Activated CD4-positive, alpha-beta T cell treated with anti-CD3 and anti-CD28 coated beads for 1 hour (primary cell): ENCODE data around the gene ERRFI1.

Experiments
- DNase-seq: peaks from one replicate; pipeline ENCODE4 v3.0.0-alpha.2; 2020

Gene ERRFI1

DNA sequence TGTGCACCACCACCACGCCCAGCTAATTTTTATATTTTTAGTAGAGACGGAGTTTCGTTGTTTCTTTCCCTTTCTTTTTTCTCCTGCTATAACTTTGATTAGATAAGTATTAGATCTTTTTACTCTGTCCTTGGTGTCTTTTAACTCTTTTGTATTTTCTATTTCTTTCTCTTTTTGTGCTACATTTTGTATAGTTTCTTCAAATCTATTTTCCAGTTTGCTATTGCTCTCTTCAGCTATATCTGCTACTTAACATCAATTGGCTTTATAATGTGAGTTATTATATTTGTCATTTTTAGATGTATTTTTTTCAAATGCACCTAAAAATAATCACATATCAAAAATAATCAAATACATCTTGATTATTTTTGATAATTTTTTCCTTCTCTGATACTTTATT, 16.0 kb upstream of the ERRFI1 start:
- no peak for DNase-seq

DNA sequence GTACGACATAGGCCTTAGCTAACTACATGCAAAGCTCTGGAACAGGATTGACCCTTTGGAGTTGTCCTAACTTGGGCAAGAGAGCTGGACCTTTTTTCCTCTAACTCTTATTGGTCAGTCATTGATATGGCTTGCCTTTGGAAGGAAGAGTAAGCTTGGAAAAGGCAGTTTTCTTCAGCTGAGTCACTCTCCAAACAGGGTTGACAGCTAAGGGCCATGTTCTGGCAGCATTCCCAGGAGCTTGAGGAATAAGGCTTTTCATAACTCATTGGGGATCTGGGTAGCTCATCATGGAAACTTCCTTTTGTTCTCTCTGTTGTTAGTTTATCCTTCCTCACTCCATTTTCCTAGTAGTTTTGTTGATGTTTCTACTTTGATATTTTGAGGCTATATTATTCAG, 14.5 kb upstream of the ERRFI1 start:
- no peak for DNase-seq

DNA sequence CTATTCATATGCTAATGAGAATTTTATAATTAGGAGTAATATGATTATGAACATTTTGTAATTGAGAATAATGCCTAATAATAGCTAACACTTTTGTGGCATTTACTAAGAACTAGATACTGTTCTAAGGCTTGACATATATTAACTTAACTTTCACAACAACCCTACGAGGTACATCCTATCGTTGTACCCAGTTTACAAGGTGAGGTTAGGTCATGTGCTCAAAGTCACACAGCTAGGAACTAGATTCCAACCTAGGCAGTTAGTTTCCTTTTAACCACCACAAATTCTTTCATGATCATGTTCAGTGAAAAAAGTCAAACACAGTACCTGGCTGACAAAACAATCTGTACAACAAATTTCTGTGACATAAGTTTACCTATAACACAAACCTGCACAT, 13.0 kb upstream of the ERRFI1 start:
- no peak for DNase-seq

DNA sequence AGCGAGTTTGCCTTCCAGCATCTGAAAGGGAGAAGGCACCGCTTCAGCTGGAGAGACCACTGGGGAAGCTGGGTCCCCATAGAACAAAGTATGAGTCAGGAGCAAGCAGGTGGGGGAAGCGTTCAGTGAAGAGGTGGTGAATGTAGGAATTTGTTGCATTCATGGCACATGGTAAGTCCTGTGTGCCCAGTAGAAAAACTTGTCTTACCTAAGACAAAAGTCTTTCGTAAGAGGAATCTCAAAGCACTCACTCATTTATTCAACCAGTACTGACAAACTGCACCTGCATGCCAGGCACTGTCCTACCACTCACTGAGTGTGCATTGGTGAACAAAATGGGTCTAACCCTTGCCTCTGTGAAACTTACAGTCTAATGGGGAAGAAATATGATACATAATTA, 9.2 kb upstream of the ERRFI1 start:
- DNase-seq, result no peak

DNA sequence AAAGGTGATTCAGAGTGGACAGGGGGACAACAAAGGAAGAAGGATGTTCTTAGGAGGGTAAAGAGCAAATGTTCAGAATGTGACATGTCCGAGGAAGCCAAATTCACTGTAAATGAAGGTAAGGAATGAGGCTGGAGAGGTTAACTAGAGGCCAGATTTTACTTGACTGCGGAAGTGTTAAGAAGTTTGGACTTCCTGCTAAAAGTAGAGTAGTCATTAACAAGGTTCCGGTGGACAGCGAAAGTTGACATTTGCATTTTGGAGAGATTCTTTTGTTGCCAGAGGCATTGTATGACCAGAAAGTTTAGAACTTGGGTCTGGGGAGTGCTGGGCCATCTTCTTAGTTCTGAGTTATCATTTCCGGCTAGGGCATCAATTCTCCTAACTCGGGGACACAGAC, 7.2 kb upstream of the ERRFI1 start:
- no peak for DNase-seq

DNA sequence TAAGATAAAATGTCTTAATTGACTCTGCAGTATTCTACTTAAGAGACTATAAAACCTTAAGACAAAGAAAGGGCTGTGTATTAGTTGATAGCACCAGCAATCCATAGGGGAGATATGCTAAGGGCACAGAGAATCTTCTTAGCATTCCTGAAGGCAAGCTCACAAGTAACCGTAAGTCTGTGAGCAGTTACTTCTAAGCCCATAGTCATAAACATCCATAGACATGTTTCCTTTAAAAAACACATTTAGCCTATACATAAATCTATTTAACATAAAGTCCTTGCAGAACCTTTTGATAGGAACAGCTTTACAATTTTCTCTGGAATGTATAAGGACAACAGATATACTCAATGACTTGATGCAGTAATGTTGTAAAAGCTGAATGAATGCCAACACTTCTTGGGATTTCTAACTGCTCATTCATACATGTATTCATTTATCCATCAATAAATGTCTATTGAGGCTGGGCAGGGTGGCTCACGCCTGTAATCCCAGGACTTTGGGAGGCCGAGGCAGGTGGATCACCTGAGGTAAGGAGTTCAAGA, 6.3 kb upstream of the ERRFI1 start:
- DNase-seq, result no peak

DNA sequence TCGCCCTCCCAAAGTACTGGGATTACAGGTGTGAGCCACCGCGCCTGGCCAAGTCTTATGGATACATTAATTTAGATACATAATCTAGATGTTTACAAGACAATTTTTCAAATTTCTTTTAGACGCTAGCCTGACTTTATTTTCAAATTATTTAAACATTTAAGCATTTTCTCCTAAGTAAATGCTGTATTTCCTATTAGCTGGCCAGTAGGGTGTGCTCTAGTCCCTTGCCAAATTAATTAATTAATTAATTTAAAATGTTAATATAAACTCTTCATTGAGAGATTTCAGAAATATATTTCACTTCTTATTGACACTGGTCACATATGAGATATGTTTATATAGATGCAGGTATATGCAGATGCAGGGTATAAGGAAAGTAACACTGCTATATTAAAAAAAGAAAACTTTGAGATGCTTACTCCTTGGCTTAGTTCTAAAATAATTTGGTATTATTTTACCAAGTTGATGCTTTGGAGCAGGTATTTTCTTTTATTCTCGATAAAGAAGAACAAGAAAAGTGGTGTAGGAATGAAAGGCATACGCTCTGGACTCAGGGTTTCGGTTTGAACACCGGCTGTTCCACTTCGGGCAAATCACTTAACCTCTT, 5.2 kb upstream of the ERRFI1 start:
- DNase-seq, result no peak

DNA sequence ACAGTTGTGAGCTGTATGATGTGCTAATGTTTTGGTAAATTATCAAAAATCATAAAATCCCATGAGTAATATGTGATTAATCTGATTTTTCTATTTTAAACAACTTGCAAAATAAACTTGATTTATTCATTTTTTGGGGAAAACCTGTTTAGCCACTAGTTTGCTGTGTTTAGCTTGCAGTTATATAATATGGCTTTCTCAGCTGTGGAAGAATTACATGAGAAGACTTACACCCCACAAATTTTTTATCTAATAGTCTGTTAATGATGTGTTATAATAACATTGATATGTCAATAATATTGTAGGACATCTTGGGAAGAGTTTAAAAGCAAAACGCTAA, 2.4 kb upstream of the ERRFI1 start:
- DNase-seq, result no peak

DNA sequence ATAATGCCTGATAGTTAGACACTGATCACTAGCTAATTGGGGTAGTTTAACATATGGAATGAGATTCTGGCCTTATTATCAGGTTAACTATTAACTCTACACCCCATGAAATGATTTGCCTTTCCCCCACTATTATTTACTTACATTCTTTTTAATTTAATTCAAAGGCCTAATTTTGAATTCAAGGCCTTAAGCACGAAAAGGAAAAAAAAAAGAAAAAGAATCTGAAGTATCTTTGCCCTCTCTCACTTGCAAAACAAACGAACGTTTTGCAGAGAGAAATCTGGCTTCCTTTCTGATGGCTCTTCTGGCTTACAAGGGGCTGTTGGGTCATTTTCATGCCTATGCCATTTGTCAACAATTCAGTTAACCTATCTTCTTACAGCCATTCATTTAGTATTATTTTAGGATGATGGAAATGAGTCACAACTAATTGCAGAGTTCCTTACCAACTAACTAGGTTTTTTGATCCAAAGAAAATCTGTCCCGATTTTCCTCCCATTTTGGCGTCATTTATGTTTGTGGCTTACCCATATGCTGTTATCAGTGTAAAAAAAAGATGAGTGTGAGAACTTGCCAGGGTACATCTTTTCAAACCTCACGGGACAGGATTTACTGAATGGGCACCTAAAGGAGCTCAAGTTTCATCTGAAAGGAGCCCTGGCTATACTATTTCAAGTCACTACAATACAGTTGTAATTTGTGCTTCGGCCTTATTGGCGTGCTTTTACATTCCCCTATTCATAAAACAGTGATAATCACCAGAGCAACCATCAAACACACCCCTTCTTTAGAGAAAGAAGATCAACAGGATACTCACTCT, 1.9 kb upstream of the ERRFI1 start:
- DNase-seq, result no peak

DNA sequence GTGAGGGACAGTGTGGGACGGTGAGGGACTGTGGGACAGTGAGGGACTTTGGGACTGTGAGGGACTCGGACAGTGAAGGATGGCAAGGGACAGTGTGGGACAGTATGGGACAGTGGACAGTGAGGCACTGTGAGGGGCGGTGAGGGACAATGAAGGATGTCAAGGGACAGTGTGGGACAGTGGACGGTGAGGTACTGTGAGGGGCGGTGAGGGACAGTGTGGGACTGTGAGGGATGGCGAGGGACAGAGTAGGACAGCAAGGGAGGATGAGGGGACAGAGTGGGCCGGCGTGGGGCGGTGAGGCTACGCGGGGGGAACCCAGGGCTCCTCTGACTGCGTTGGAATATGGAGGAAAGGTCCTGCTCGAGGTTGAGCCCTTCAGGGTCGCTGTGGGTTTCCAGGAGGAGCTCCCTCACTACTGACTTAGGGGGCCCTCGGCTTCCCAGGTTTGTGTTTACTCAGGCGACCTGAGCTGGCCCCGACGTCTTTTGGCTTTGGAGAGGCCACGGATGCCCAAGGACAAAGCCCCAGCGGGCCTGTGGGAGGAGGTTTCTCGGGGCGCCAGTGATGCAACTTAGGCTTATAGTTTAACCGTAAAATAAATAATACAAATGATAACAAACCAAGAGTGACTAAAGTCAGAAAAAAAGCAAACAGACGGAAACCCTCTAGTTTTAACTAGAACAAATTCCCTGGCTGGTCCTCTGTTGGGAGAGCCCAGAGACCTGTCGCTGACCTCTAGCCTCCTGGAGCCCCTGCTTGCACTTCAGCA, 1.1 kb upstream of the ERRFI1 start:
- DNase-seq, result no peak

DNA sequence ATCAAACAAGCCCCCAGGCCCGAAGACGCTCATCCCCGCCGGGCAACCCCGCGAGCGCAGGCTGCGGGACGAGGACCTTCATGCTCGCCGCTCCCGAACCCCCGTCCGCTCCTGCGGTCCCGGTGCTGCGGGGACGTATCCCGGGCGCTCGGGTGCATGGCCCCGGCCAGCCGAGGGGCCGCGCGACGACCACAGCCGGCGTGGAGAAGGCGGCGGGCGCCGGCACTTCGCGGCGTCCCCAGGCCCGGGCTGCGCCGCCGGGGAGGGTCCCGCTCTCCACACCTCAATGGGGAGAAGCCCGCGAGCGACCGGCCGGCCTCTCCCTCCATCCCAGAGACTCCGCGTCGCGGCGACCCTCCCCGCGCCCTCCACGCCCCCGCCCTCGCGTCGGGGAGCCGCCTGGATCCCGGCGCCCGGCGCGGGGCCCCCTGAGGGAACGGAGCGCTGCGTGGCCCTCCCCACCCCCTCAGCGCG, 401 bp downstream of the ERRFI1 start:
- no peak for DNase-seq

DNA sequence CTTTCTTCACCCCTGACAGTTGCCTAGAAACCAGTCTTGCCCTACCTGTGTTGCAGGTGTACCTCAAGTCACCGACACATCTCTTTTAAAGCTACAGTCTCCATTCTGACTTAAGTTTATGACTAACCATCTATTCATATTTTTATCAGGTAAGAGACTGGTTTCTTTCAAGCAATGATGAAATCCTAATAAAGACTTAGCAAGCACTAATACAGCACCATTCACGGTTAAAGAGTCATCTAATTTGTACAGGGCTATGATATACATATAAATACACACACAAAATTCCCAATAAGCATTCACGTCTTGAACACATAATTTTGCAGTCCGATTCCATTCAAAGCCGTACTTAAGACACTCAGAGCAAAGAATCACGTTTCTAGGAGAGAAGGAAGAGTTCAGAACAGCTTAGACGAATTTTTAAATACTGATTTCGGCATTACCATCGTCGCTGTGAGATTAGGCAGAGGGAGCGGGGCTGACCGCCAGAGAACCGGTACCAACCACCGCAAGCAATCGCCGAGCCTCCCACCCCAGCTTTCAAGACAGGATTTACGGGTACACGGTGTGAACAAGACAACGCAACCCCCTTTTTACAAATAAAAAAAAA, 943 bp downstream of the ERRFI1 start:
- DNase-seq, result no peak

DNA sequence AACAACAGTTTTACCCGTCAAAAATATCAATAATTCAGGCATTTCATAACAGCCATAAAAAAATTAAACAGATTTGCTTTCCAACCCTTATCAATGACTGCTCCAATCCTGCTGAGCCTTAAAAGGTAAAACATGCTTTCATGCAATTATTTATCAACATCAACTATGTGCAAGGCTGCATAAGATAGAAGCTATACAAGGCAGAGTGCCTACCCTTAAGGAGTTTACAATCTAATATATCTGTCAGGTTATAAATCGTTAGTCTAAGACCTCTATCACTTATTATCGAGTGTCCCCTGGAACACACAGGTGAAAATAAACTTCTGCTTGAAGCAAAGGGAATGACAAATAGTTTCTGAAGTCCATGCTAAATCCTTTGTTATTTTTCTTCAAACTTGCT, 1.8 kb downstream of the ERRFI1 start:
- no peak for DNase-seq

DNA sequence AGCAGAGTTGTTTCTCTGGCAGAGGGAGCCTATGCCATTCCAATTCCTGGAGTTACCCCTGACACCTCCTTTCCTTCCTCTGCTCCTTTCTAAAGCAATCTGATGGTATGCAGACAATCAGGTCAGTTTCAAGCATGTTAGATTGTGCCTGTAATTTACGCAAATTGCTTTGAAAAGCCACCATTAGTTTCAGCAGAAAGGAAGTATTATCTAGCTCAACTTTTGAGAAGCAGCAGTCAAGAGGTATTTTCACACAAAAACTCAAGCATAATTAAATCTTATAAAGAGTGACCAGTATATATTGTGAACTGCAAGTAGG, 2.2 kb downstream of the ERRFI1 start:
- no peak for DNase-seq

DNA sequence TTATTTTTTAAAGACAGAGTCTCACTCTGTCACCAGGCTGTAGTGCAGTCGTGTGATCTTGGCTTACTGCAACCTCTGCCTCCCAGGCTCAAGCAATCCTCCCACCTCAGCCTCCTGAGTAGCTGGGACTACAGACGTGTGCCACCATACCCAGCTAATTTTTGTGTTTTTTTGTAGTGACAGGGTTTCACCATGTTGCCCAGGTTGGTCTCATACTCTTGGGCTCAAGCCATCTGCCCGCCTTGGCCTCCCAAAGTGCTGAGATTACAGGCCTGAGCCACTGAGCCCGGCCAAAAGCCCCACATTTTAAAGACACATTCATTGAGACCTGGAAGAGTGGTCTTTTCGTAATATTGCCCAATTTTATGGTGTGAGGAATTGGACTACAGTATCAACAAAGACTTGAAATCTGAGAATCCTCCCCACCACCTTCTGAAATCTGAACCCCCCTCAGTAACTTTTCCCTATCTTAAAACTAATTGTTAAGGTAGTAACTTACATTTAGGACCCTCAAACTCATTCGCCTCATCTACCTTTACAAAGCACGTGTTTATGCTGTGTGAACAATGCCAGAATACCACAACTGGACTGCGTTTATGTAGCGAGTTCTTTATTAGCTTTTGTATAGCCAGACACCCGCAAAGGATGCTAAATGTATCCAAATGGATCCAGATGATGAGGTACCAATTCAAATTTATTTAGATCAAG, 2.7 kb downstream of the ERRFI1 start:
- no peak for DNase-seq

DNA sequence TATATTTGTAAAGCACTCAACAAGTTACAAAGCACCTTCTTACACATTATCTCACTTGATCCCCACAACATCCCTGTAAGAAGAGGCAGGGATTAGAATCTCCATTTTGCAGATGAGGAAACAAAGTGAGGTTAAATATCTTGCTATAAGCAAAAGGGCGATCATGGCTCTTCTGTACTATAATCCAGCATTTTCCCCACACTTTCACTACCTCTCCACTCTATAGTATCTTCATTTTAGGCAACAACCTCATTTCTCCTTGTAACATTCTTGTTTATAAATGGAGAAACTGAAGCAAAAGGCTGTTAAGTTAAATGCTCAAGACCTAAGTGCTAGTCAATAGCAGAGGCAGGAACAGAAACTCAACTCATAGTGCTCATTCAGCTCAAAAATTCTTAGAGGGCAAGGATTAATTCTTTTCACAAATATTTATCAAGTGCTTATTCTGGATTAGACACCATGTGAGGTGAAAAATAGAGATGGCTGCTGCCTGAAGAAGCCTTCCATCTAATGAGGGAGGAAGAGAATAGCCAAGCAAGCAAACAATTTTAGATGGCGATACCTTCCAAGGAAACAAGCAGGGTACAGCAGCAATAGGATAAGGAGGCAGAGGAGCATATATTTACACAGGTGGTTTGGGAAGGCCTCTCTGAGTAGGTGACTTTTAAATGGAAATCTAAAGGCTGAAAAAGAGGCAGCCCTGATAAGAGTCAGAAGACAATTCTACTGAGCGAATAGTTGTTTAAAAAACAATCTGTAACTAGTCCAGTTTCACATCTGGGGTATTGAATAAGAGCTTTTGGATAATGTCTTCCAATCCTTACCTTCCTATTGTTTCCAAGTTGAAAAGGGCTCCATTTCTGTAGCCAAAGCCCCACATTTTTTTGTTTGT, 3.5 kb downstream of the ERRFI1 start:
- no peak for DNase-seq

DNA sequence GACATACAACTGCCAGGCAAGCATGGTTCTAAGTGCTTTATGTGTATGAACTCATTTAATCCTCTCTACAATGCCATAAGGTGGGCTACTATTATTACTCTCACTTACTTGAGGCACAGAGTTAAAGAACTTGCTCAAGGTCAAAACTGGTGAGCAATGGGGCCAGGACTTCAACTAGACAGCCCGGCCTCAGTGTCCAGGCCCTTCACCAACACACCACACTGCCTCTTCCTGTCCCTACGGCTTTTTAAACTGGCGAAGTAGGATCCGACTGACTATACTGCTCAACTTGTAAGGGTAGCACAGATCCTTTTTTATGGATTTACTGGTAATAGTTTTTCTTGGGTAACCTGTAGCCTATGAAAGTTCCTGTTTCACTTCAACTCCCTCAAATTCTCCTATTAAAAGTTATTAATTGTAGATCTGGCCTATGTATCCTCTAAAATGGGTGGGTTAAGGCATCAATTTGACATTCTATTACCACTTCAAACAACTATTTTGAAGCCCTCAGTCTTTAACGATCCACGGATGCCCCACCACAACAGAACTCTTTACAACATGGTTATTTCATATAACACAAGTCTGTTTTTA, 4.3 kb downstream of the ERRFI1 start:
- DNase-seq, result no peak

DNA sequence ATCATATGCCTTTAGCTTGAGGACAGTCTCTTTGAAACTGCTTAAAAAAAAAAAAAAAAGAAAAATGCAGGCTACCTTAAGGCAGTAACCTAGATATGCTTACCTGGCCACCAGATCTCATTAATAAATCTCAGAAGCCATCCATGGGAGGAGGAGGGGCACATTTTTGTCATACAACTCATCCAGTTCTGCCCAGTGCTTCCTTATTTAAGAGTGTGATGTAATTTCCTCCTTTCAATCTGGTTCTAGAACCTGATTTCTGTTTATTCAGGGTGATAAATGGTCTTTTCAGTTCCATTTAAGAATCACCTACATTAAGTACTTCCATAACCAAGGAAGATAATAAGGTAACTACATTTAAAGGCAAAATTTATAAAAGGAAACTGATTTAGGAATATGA, 6.1 kb downstream of the ERRFI1 start:
- DNase-seq, result no peak

DNA sequence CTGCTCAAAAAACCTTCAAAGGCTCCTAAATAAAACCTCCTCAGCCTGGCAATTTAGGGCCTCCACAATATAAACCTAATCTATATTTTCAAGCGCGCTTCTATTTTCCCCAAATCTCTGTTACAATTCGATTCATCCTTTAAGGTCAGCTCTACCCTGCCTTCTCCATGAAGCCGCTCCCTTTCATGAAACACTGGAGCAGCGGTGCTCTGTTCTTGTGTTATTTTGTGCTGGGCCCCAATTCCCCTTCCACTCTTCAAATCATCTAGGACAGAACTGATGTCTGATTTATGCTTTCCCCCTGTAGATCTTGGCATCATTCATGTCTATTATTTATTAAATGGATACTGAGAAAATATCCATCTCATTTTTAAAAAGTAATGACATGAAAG, 6.9 kb downstream of the ERRFI1 start:
- no peak for DNase-seq

DNA sequence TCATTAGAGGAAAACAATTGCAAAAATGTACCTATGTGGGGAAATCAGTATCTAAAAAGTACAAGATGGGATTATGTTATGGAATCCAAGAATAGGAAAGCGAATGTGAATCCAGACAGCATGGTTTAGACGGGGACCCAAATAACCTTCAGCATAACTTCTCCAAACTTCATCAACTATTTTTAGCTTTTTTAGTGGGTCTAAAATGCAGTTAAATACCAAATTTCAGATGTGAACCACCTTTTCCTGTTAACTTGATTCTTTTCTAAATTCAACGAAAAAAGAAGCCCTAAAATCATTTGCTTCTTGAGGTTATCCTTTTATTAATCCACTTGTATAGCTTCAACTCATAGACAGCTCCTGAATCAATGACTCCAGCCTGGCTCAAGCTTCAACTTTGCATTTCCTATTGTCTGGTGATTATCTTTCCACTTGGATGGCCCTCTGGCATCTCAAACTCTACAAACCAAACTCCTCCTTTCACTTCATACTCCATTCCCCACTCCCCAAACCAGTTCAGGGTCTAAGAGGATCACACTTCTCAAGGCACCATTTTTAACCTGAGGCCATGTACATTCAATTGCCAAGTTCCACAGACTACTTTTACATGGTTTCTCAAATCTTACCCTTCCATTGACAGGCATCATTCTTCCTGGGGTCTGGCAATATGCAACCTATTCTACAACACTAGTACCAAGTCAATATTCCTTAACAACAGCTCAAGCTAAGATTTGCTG, 7.4 kb downstream of the ERRFI1 start:
- DNase-seq, result no peak
